ENCODE data around the gene RELN. TPM values are rescaled to one million over a fixed set of nuclear protein-coding genes. Genes with fewer than 3 reads are reported as not detected.
A peak's percentile ranks its signal among the peaks of the same experiment; 100 is the strongest.
"Not testable (repeated sequence)": the region's sequence is repeated elsewhere in the genome, so short reads cannot be mapped to it uniquely, and the experiment has no call there.

RELN gene
- polyA plus RNA-seq, 3 donors, result 9.3 to 12.0 (median 12.0) TPM

GRCh38 chr7:103867874-103868273, 121.6 kb downstream of the RELN start:
- DNase-seq (ENCODE audit: extremely low read depth in 1 of 11, low read depth in 9 of 11, low spot score in 4 of 11), result no peak

GRCh38 chr7:103866919-103867318, 122.5 kb downstream of the RELN start:
- DNase-seq (ENCODE audit: extremely low read depth in 1 of 11, low read depth in 9 of 11, low spot score in 4 of 11), result peak in 4 of 11 donors; percentile 1 to 37 (median 18)

GRCh38 chr7:103865442-103865841, 124.0 kb downstream of the RELN start:
- no peak for DNase-seq (ENCODE audit: extremely low read depth in 1 of 11, low read depth in 9 of 11, low spot score in 4 of 11)

- DNase-seq (ENCODE audit: extremely low read depth in 1 of 11, low read depth in 9 of 11, low spot score in 4 of 11), result no peak
Measured at GRCh38 chr7:103862302-103863035, 127.0 kb downstream of the RELN start.

GRCh38 chr7:103859709-103860108, 129.7 kb downstream of the RELN start:
- DNase-seq (ENCODE audit: extremely low read depth in 1 of 11, low read depth in 9 of 11, low spot score in 4 of 11), result no peak

GRCh38 chr7:103857435-103857834, 132.0 kb downstream of the RELN start:
- DNase-seq (ENCODE audit: extremely low read depth in 1 of 11, low read depth in 9 of 11, low spot score in 4 of 11), result no peak

GRCh38 chr7:103856929-103857328, 132.5 kb downstream of the RELN start:
- DNase-seq (ENCODE audit: extremely low read depth in 1 of 11, low read depth in 9 of 11, low spot score in 4 of 11), result no peak

- DNase-seq (ENCODE audit: extremely low read depth in 1 of 11, low read depth in 9 of 11, low spot score in 4 of 11), result no peak
Measured at GRCh38 chr7:103855671-103856070, 133.8 kb downstream of the RELN start.

GRCh38 chr7:103854611-103855010, 134.8 kb downstream of the RELN start:
- DNase-seq (ENCODE audit: extremely low read depth in 1 of 11, low read depth in 9 of 11, low spot score in 4 of 11), result no peak

- peak in 10 of 11 donors; percentile 4 to 38 (median 26) for DNase-seq (ENCODE audit: extremely low read depth in 1 of 11, low read depth in 9 of 11, low spot score in 4 of 11)
Measured at GRCh38 chr7:103851357-103851756, 138.1 kb downstream of the RELN start.

GRCh38 chr7:103843689-103844480, 145.6 kb downstream of the RELN start:
- no peak for DNase-seq (ENCODE audit: extremely low read depth in 1 of 11, low read depth in 9 of 11, low spot score in 4 of 11)

- no peak for DNase-seq (ENCODE audit: extremely low read depth in 1 of 11, low read depth in 9 of 11, low spot score in 4 of 11)
Measured at GRCh38 chr7:103833401-103833800, 156.1 kb downstream of the RELN start.

GRCh38 chr7:103832438-103832837, 157.0 kb downstream of the RELN start:
- DNase-seq (ENCODE audit: extremely low read depth in 1 of 11, low read depth in 9 of 11, low spot score in 4 of 11), result no peak

GRCh38 chr7:103824251-103824650, 165.2 kb downstream of the RELN start:
- DNase-seq (ENCODE audit: extremely low read depth in 1 of 11, low read depth in 9 of 11, low spot score in 4 of 11), result no peak

GRCh38 chr7:103823084-103823483, 166.4 kb downstream of the RELN start:
- no peak for DNase-seq (ENCODE audit: extremely low read depth in 1 of 11, low read depth in 9 of 11, low spot score in 4 of 11)

GRCh38 chr7:103821092-103821491, 168.4 kb downstream of the RELN start:
- no peak for DNase-seq (ENCODE audit: extremely low read depth in 1 of 11, low read depth in 9 of 11, low spot score in 4 of 11)

- DNase-seq (ENCODE audit: extremely low read depth in 1 of 11, low read depth in 9 of 11, low spot score in 4 of 11), result not testable (repeated sequence)
Measured at GRCh38 chr7:103815972-103816371, 173.5 kb downstream of the RELN start.

GRCh38 chr7:103813970-103814369, 175.5 kb downstream of the RELN start:
- no peak for DNase-seq (ENCODE audit: extremely low read depth in 1 of 11, low read depth in 9 of 11, low spot score in 4 of 11)

GRCh38 chr7:103811997-103812396, 177.5 kb downstream of the RELN start:
- peak in 1 of 11 donors; percentile 32 for DNase-seq (ENCODE audit: extremely low read depth in 1 of 11, low read depth in 9 of 11, low spot score in 4 of 11)

GRCh38 chr7:103811290-103811689, 178.2 kb downstream of the RELN start:
- no peak for DNase-seq (ENCODE audit: extremely low read depth in 1 of 11, low read depth in 9 of 11, low spot score in 4 of 11)
